ENCODE results near the gene NFYA. TPM values are rescaled to one million over a fixed set of nuclear protein-coding genes. Genes with fewer than 3 reads are reported as not detected.

Gene NFYA
- total RNA-seq, 1 experiment from 2014 or later, result 43.0 TPM

- H3K27ac Mint-ChIP-seq, result no peak overlapping the region
- no peak overlapping the region for H3T11ph ChIP-seq (ENCODE audit: low read length)
- no peak overlapping the region for H3K14ac ChIP-seq (ENCODE audit: insufficient read depth, low read length)
- no peak overlapping the region for H2AFZ ChIP-seq (ENCODE audit: low read length)
- H2BK20ac ChIP-seq (ENCODE audit: low read depth, low read length, poor library complexity, severe bottlenecking), result no peak overlapping the region
- no peaks in the 10 kb centered on the region for H3K27me3 ChIP-seq (ENCODE audit: insufficient read depth, low read length)
- no peaks in the 10 kb centered on the region for H3K9me3 ChIP-seq (ENCODE audit: control insufficient read depth, low read depth, low read length)
- no CpG with 5 or more reads among the region's 5 CpGs for WGBS (ENCODE audit: extremely low coverage, insufficient read length, low lambda C conversion rate)
- no peak overlapping the region for H3K27ac ChIP-seq (ENCODE audit: insufficient read length, low read depth, low read length)
- no peak overlapping the region for H3K56ac ChIP-seq (ENCODE audit: insufficient read length, low read depth, low read length)
- no peak overlapping the region for H2BK12ac ChIP-seq (ENCODE audit: insufficient read length, low read depth, low read length)
- H3K9me3 Mint-ChIP-seq, result no peaks in the 10 kb centered on the region
- no peak overlapping the region for H2BK5ac ChIP-seq (ENCODE audit: insufficient read length, low read length)
- no peak overlapping the region for H3K23ac ChIP-seq (ENCODE audit: insufficient read length, low read depth, low read length)
- no peaks in the 10 kb centered on the region for H3K79me2 ChIP-seq (ENCODE audit: insufficient read depth, low read length)
- H3K36me3 Mint-ChIP-seq (ENCODE audit: insufficient read depth in 1 of 3, low read depth in 3 of 3), result peaks cover 2 to 47% (median 38%) of the 10 kb centered on the region in 3 experiments; a peak in 5 of 7 replicates
- H3K4me3 Mint-ChIP-seq, result no peak overlapping the region
- no peak overlapping the region for H3K4ac ChIP-seq (ENCODE audit: low read depth, low read length)
- no peaks in the 10 kb centered on the region for H3K23me2 ChIP-seq (ENCODE audit: insufficient read length, low read depth, low read length, poor library complexity, severe bottlenecking)
- no peak overlapping the region for H4K91ac ChIP-seq (ENCODE audit: insufficient read length, low read depth, low read length)
- H4K8ac ChIP-seq (replicated peaks; ENCODE audit: insufficient read length, low read depth, low read length), result no peak overlapping the region
- no peak overlapping the region for H3K18ac ChIP-seq (ENCODE audit: insufficient read length, low read depth, low read length)
- no peak overlapping the region for H2BK120ac ChIP-seq (ENCODE audit: low read depth, low read length, poor library complexity, severe bottlenecking)
- no peaks in the 10 kb centered on the region for H3K79me1 ChIP-seq (ENCODE audit: insufficient read depth, low read depth, low read length, poor library complexity, severe bottlenecking)
- H3K4me1 Mint-ChIP-seq, result peaks cover 0 to 8% of the 10 kb centered on the region in 2 experiments; a peak in 3 of 4 replicates
- H2AK5ac ChIP-seq (ENCODE audit: insufficient read length, low read length), result no peak overlapping the region
- H3K4me1 ChIP-seq (ENCODE audit: insufficient read depth, low read length), result no peaks in the 10 kb centered on the region
- TF ChIP-seq CTCF (conservative IDR thresholded peaks at IDR 0.05), result no peak
- H3K4me2 ChIP-seq (ENCODE audit: insufficient read depth, insufficient read length, low read length), result no peak overlapping the region
- no peaks in the 10 kb centered on the region for H4K20me1 ChIP-seq (ENCODE audit: control insufficient read depth, insufficient read depth, insufficient read length)
- H4K5ac ChIP-seq (ENCODE audit: insufficient read length, low read depth, low read length), result no peak overlapping the region
- H3K27me3 Mint-ChIP-seq (ENCODE audit: low read depth), result no peaks in the 10 kb centered on the region
- DNase-seq, result no peak
- no peak overlapping the region for H2BK15ac ChIP-seq (ENCODE audit: low read depth, low read length)
- no peak overlapping the region for H3K9ac ChIP-seq (ENCODE audit: extremely low read depth, insufficient read length, low read length)
Observed at GRCh38 chr6:41064841-41065240, 7.9 kb upstream of the NFYA start.

All from H9 (cell line).